GM21390 (cell line): ENCODE data around the gene WFDC1.

Experiments used
- ATAC-seq: cut with Tn5 transposase; IDR thresholded peaks from one replicate; pipeline ENCODE4 v1.9.1; 2021; ENCODE audit not compliant: unreplicated experiment

The WFDC1 gene

GRCh38 chr16:84302111-84302954 is 7.7 kb downstream of the WFDC1 start:
- no peak for ATAC-seq

DNA sequence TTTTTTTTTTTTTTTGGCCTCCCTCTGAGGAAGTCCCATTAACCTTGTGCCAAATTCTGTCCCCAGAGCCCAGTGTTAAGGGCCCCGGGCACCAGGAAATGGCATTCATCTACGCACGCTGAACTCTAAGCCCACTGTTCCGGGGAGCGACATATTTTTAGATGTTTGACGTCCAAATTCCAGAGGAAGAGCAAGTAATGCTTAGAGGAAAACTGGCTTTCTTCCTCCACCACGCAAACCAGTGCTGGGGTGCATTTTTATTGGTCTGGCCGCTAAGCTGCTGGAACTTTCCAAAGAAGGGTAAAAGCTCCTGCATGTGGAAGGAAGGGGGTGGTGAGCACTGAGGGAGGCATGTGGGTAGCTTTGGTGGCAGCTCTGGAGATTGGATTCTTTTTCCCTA is 8.3 kb downstream of the WFDC1 start:
- no peak for ATAC-seq

DNA sequence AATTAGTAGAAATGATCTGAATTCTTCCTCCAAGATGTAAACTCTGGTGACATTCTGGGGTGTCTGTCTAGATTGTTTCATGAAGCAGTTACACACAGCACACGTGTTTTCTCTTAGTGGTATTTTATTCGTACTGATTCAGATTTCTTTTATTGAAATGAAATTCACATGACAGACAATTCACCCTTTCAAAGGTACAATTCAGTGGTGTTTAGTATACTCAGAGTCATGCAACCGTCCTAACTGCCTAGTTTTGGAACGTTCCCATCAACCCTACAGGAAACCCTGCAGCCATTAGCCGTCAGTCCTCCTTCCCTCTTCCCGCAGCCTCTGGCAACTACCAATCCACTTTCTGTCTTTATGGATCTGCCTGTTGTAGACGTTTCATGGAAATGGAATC is 8.8 kb downstream of the WFDC1 start:
- ATAC-seq: no peak

DNA sequence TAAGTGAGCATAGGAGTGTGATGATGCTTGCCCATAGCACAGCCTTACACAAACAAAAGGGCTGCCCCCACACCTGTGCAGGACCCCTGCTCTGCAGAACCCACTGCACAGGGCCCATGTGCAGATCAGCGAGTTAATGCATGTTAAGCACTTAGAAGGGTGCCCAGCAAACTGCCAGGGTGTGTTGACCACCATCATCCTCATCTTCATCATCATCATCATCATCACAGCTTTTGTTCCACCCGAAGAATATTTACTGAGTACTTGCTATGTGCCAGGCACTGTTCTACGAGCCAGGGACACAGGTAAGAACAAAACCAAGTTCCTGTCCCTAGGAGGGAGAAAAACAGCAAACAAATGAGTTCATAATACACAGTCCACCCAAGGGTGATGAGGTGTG is 11.9 kb downstream of the WFDC1 start:
- no peak for ATAC-seq

DNA sequence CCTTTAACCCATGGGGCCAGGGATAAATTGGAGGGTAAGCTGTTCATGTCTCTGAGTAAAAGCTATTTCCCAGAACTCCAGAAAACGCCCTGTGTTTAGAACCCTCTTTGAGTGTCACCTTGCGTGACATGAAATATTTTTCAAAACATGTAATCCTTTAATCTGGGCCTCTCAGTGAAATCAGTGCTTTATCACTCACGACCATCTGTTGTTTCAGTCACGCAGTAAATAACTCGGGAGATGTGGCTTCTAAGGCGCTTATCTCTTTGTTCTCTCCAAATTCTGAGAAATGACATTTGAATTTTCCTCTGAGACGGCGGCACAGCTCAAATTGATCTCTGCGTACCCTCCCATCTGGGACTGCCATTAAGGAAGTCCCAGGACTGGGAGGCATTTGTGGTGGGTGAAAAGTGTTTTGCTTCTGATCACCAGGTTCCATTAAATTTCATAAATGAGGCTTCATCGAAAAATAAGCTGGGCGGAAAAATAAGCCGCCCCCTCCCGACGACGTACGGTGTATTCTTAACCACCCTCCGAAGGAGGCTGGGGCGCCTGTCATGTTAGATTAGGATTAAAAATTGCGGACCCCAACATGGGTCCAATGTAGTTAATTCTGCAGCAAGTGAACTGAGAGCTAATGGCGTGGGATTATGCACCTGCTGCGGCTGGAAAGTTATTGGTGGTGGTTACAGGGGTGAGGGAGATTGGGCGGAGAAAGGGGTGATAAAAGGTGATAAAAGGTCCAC is 12.7 kb downstream of the WFDC1 start:
- ATAC-seq: no peak

DNA sequence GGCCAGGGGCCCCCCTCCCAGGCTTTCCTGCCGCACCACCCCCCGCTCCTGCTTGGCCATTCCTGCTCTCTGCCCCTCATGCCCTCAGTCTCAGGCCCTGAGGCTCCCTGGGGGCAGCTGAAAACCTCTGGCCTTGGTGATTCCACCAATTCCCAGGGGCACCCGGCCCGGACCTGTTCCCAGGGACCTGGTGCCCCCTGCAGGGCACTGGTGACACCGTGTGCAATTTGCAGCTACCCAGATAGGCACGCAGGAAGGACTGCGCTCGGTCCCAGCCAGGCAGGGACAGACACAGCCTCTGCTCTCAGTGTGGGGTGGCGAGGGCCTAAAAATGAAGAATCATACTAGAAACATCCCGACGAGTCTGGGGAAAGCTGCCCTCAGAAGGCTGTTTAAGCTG is 13.4 kb downstream of the WFDC1 start:
- ATAC-seq: no peak

GRCh38 chr16:84310642-84311041 is 16.0 kb downstream of the WFDC1 start:
- ATAC-seq: no peak

DNA sequence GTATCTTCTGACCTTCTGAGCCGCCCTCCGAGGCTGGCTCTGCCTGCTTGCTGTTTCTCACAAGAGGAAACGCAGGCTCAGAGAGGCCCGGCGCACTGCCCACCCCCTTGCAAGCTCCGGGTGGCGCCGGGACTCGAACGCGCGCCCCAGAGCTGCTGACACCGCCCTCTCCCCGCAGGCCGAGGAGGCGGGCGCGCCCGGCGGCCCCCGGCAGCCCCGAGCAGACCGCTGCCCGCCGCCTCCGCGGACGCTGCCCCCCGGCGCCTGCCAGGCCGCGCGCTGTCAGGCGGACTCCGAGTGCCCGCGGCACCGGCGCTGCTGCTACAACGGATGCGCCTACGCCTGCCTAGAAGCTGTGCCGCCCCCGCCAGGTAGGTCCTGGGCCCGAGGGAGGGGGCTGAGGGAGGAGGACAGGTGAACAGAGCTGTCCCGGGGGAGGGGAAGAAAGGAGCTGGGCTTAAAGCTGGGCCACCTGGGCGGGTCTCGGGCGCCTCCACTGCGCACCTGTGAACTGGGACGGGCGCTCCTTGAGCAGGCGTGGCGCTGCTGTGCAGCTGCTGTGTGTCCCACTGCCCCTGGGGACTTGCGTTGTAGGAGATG is 18.2 kb downstream of the WFDC1 start:
- no peak for ATAC-seq

- ATAC-seq: no peak
Observed at GRCh38 chr16:84313921-84314320, 19.2 kb downstream of the WFDC1 start.

DNA sequence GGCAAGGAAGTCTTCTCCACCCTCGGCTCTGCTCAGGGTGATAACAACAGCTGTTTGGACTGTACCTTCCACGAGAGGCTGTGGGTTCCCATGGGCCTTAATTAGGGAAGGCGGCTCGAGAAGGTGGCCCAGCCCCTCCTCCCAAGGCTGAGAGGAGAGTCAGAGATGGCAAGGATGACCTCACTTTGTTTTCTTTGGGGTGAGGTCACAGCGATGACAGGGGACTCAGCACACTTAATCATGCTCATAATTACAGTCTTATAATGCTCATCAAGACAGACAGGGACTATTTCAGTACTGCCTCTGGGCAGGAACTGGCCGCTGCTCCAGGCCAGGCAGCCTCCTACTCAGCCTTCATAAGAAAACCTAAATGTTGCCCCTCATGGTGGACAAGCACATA is 19.7 kb downstream of the WFDC1 start:
- ATAC-seq: no peak

- ATAC-seq: no peak
Observed at GRCh38 chr16:84314814-84315213, 20.1 kb downstream of the WFDC1 start.

- ATAC-seq: no peak
Observed at GRCh38 chr16:84315422-84315821, 20.7 kb downstream of the WFDC1 start.

DNA sequence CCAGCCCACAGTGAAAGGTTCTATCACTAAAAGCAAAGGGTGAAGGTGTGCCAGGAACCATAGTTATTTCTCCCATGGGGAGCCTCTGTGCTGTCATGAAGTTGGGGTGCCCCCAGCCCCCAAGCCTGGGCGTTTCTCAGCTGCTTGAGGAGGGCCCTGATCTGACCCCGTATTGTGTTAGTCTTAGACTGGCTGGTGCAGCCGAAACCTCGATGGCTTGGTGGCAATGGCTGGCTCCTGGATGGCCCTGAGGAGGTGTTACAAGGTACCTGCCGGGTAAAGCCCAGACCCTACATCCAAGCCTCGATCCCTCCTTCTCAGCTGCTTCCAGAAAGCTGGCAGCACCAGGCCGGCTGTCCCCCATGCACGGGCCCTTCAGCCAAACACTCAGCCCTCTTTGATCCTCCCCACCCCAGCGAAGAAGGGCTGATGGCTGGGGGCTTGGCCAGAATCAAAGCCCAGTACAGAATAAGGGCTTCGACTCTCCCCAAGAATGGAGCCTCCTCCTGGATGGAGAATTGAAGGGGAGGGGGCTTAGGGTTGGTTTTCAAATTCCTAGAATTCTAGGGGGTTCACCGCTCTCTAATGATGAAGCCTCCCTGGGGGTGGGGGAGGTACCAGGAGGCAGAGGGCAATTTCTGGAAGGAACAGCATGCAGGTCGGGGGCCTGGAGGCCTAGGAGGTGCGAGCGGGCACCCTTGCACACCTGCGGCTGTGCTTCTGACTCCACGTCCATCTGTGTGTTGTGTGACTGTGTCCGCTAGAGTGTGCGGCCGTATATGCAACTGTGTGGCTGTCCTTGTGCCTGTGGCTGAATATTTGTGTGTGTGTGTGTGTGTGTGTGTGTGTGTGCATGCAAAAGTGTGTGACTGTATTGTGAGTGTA is 23.7 kb downstream of the WFDC1 start:
- ATAC-seq: no peak

DNA sequence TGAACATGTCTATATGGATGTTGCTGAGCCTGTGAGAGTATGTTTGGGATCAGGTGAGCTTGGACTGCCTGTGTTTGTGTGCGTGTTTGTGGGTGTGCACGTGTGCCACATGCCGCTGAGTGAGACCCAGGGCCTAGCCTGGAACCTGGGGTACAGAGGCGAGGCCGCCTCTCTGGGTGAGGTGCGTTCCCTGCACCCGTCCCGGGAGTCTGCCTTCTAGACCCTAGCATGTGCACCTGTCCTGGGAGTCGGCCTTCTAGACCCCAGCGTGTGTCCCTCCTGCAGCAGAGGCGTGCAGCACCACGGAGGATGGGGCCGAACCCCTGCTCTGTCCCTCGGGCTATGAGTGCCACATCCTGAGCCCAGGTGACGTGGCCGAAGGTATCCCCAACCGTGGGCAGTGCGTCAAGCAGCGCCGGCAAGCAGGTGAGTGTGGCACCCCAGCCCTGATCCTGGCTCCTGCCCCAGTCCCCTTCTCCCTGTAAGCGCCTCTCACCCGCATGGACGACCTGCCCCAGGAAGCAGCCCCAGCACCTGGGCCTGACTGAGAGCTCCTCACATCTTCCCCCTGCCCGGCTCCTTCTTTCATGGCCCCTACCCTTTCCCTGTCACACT is 24.6 kb downstream of the WFDC1 start:
- ATAC-seq: no peak

GRCh38 chr16:84320511-84320910 is 25.8 kb downstream of the WFDC1 start:
- ATAC-seq: no peak

- no peak for ATAC-seq
Observed at GRCh38 chr16:84321932-84322331, 27.3 kb downstream of the WFDC1 start.

DNA sequence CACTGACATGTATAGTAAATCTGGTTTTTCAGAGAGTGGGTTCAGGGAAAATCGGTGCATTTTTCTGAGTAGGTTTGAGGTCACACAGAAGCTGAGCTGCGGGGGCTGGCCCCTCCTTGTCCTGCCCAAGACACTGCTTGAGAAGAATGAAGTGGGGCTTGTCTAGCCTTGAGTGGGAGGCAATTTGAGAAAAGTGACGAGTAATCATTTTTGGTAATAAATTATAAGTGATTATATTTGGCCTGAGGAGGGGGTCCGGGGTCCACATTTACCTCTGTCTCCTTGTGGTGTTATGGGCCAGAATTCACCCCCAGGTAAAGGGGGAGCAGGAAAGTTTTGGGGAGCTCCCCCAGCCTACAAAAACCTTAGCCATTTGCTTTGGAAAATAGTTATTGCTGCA is 28.1 kb downstream of the WFDC1 start:
- no peak for ATAC-seq

DNA sequence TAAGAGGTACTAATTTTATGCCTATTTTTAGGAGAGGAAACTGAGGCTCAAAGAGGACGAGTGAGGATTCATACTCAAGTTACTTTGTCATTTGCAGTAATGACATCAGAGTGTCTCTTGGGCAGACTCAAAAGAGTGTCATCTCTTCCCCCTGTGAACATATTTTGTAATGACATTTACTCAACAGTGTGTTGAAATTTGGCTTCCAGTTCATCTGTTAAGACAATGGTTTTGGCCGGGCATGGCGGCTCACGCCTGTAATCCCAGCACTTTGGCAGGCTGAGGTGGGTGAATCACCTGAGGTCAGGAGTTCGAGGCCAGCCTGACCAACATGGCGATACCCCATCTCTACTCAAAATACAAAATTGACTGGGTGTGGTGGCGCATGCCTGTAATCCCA is 28.9 kb downstream of the WFDC1 start:
- ATAC-seq: no peak

DNA sequence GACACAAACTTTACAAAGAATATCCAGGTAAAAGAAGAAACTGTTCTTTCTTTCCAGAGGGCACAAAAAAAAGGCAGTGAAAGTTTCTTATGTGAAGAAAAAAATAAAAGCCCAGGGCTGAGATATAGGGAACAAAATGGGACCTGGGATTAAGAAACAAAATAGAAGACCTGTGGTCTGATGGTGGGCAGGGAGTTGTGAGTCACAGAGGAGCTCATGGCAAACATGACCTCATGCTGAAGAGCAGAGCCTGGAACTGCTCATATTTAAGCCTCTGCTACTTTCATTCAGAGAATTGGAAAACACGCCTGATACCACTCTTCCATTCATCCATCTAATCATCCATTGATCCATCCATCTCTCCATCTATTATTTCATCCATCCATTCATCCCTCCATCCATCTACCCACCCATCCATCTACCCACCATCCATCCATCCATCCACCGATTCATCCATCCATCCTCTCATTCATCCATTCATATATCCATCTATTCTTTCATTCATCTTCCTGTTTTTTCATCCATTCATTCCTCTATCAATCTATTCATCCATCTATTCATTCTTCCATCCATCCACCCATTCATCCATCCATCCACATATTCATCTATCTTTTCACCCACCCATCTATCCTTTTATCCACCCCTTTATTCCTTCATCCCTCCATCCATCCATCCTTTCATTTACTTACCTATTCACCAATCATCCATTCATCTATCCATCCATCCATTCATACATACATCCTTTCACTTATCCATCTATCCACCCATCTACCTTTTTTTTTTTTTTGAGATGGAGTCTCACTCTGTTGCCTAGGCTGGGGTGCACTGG is 30.0 kb downstream of the WFDC1 start:
- no peak for ATAC-seq

DNA sequence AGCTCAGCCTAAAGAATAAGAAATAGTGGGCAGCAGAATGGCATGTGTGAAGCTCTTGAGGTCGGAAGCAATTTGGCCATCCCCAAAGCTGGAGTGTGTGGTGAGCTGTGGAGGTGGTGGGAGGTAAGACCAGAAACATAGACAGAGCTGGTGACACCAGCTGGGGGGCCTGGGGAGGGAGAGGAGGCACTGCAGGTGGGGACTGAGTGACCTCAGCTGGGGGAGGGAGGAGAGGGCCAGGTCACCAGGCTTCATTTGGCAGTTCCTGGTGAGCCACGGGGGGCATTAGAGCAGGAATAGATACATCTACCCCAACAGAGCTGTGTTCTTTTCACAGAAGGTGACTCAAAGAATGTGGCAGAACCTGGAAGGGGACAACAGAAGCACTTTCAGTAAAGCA is 31.9 kb downstream of the WFDC1 start:
- no peak for ATAC-seq
